HG03354 (cell line): ENCODE data around the gene ATOSB.

Experiments
- ATAC-seq: cut with Tn5 transposase; IDR thresholded peaks from one replicate; pipeline ENCODE4 v1.9.1; 2021; ENCODE audit warnings: mild to moderate bottlenecking; ENCODE audit not compliant: unreplicated experiment, poor library complexity, severe bottlenecking

ATOSB gene

DNA sequence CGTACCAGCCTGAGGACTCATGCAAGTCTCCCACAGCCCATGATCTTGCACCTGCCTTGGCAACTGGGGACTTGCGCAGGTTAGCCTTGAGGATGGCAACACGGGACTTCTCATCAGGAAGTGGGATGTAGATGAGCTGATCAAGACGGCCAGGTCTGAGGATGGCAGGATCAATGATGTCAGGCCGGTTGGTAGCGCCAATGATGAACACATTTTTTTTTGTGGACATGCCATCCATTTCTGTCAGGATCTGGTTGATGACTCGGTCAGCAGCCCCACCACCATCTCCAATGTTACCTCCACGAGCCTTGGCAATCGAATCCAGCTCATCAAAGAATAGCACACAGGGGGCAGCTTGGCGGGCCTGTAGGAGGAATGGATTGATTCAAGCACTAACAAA, 56.2 kb downstream of the ATOSB start:
- no peak for ATAC-seq

DNA sequence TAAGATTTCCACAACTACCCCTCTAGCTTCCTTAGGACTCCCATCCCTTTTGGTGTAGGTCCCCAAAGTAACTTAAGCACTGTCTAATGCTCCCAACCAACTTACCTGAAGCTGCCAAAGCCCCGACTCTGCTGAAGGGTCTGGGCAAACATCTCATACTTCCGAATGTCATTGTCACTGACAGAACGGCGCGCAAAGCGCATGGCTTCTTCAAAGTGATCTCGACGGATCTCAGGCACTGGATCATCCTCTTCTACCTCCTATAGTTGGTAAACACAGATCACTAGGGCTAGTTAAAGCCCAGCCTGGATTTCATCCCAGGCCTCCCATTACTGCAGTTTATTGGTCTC, 58.4 kb downstream of the ATOSB start:
- ATAC-seq = no peak

DNA sequence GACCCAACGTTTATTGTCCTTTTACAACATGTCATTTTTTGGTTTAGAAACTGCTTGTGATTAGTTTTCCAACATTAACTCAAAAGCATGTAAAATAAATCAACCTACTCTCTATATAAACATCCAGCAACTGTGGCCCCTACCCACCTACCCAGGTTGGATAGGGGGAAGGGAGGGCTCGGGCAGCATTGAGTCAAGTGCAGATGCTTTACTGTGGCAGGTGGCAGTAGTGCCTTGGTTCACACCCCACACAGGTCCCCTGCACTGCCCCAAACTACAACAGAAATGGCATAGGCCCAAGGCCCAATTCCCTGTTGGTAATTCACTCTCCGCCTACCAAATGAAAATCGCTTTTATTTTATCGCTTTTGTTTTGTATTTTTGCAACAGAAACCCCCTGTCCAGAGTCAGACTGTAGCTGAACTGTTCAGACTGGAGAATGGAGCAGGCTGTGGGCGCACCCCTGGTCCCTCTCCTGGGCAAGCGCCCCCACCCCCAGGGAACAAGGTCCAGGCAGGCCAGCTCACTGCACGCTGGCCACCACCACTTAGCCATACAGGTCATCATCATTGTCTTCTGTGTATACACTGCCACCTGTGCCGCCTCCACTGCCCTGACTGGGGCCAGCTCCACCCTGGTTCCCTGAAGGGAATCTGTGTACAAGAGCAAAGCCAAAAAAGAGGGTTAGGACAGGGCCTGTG, 58.9 kb downstream of the ATOSB start:
- no peak for ATAC-seq

DNA sequence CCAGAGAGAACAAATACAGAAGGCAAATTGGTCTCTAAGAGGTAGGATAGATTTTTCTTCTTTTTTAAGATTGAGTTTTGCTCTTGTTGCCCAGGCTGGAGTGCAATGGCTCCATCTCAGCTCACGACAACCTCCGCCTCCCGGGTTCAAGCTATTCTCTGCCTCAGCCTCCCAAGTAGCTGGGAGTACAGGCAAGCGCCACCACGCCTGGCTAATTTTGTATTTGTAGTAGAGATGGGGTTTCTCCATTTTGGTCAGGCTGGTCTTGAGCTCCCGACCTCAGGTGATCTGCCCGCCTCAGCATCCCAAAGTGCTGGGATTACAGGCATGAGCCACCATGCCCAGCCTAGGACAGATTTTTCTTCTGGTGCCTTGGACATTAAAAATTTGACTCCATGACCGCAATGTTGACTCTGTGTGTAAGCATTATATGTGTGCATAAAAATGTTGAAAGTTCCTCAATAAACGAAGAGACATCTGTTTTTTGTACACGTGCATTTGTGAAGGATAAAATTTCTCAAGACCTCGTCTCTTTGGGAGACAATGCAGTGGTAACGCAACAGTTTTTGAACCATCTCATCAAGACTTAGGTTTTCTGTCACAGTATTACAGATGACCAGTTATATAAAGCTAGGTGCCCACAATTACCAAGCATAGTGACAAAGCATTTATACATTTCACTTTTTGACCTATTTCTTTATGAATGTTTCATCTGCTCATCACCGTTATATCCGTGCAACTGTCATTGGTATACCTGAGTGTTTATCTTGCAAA, 60.6 kb downstream of the ATOSB start:
- no peak for ATAC-seq

DNA sequence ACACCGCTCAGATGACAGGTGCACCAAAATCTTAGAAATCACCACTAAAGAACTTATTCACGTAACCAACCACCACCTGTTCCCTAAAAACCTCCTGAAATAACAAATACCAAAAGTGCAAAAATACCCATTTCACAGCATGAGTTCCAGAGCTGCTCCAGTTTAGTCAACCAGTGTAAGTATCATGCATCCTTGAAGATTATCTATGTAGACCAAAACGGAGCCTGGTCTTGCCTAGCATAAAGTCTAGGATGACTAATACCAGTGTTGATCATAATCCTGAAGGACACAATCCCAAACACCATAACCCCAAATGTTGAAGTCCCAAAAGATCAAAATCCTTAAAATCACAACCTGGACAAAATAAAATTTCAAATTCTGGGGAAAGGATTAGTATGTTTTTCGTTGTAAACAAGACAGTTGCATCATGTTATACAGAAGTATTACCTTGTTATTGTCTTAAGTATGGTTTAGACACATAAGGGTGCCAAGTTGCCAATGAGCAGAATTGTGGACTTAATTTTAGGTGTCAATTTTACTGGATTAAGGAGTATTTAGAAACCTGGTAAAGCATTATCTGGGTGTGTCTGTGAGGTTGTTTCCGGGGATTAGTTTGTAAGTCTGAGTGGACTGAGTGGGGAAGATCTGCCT, 61.4 kb downstream of the ATOSB start:
- no peak for ATAC-seq
